ENCODE measurements around the gene NKG7. TPM values are rescaled to one million over a fixed set of nuclear protein-coding genes. Genes with fewer than 3 reads are reported as not detected.

Gene NKG7
- total RNA-seq, 4 donors from 2014 or later = 0.58 to 2.0 (median 0.67) TPM; not detected in 1

DNA sequence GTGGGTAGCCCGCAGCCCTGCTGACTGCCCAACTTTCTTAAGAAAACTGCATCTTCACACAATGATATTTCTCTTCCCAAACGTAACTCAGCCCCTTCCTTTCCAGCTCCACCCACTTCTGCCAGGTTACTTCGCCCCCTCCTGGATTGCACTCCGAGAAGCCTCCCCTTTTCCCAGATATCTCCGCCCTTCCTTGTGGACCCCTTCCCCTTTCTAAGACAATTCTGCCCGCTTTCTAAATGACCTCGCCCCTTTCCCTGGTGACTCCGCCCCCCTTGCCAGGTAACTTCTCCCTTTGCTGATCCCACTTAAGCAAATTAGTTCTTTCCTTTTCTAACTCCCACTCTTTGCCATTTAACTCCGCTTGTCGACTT lies 33.2 kb downstream of the NKG7 start:
- no peak for TF ChIP-seq POLR2A (IDR thresholded peaks at IDR 0.05)
- TF ChIP-seq EP300 (IDR thresholded peaks at IDR 0.05) = no peak
- no peak for TF ChIP-seq POLR2AphosphoS5 (IDR thresholded peaks at IDR 0.05)
- TF ChIP-seq CTCF (IDR thresholded peaks at IDR 0.05) = no peak
- peaks cover 0 to 35% (median 7%) of the 10 kb centered on the region in 3 donors for H3K4me1 ChIP-seq
- H3K9me3 ChIP-seq = no peaks in the 10 kb centered on the region
- whole genome bisulfite sequencing, 2 donors (ENCODE audit: low coverage in 1 of 2) = 1 to 2% methylated on average over 10 of the region's 10 CpGs
- peak overlapping the region; percentile 60 to 95 (median 87) for H3K27ac ChIP-seq
- H3K4me3 ChIP-seq = peak overlapping the region; percentile 52 to 72
- H3K36me3 ChIP-seq = peaks cover 0 to 4% of the 10 kb centered on the region in 2 donors
- ATAC-seq = no peak
- no peaks in the 10 kb centered on the region for H3K27me3 ChIP-seq

DNA sequence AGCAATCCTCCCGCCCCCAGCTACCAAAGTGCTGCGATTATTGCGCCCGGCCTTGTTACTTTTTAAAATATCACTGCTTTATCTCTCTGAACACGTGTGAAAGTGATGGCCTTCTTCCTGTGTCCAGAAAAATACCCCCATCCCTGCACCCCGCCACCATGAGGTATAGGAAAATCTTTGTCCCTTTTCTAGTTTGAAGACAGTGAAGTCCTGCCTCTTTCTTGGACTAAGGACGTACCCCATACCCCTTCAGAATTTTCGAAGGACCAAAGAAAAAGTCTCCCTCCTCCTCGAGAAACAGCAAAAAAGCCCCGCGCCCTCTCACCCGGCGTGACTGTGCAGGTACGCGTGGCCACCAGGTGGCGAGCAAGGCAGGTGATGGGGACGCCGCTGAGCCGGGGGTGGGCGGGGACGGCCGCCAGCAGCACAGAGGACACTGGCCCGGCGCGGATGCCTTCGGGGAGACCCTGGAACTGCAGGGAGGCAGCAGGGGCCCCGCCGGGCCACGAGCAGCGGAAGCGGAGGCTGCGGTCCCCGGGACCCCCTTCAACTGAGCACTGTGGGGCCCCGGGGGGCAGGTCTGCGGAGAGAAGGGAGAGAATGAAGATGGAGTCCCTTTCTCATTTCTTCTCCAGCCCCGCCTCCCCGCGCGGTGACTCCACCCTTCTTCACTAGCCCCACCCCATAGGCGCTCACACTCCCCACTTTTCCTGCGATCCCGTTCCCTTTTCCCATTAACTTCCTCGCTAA lies 33.7 kb downstream of the NKG7 start:
- 4 to 5% methylated on average over 7 to 21 of the region's 43 CpGs for WGBS, 2 donors (ENCODE audit: low coverage in 1 of 2)
- H3K27me3 ChIP-seq = no peaks in the 10 kb centered on the region
- H3K4me3 ChIP-seq = peak overlapping the region; percentile 52 to 72
- ATAC-seq = peak; percentile 75
- peaks cover 0 to 5% of the 10 kb centered on the region in 2 donors for H3K36me3 ChIP-seq
- TF ChIP-seq EP300 (IDR thresholded peaks at IDR 0.05) (no peak), CTCF (IDR thresholded peaks at IDR 0.05) (peak in 3 of 4 experiments; percentile 77 to 98 (median 84))
- peaks cover 0 to 35% (median 7%) of the 10 kb centered on the region in 3 donors for H3K4me1 ChIP-seq
- H3K27ac ChIP-seq = peak overlapping the region; percentile 60 to 95 (median 87)
- no peaks in the 10 kb centered on the region for H3K9me3 ChIP-seq

- ATAC-seq = no peak
- Histone ChIP-seq H3K4me3 (no peak overlapping the region), H3K9me3 (no peaks in the 10 kb centered on the region), H3K27ac (peak overlapping the region in 2 of 4 donors; percentile 86 to 88), H3K36me3 (peaks cover 0 to 11% of the 10 kb centered on the region in 2 donors), H3K27me3 (no peaks in the 10 kb centered on the region), H3K4me1 (peaks cover 0 to 35% (median 7%) of the 10 kb centered on the region in 3 donors)
- 88 to 90% methylated on average over 1 to 4 of the region's 19 CpGs for WGBS, 2 donors (ENCODE audit: low coverage in 1 of 2)
- TF ChIP-seq POLR2A (IDR thresholded peaks at IDR 0.05) = no peak
- no peak for TF ChIP-seq EP300 (IDR thresholded peaks at IDR 0.05)
- no peak for TF ChIP-seq POLR2AphosphoS5 (IDR thresholded peaks at IDR 0.05)
- TF ChIP-seq CTCF (IDR thresholded peaks at IDR 0.05) = no peak
Observed at GRCh38 chr19:51337861-51338562, 34.4 kb downstream of the NKG7 start.

DNA sequence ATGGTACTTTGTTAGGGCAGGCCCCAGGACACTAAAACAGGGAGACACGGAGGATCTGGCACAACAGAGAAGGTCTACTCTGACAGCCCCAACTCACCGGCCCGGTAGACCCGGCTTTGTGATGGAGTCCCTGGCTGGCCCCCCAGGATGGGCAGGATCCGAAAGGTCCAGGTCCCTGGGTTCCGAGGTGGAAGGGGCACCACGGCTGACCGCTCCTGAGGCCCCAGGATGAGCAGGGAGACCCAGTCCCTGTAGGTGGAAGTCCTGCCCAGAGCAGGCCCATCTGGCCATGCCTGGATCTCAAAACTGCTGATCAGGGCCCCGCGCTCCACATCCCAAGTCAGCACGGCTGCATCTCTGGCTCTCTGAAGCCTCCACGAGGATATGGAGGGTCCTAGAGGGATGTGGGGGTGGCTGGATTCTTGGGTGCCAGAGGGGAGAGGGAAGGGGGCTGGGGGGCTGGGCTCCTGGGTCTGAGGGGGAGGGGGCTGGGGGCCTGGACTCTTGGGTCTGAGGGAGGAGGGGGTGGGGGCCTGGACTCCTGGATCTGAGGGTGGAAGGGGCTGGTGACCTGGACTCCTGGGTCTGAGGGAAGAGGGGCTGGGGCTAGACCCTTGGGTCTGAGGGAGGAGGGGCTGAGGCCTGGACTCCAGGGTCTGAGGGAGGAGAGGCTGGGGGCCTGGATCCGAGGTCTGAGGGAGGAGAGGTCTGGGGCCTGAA lies 35.2 kb downstream of the NKG7 start:
- TF ChIP-seq POLR2AphosphoS5 (IDR thresholded peaks at IDR 0.05) (no peak), EP300 (IDR thresholded peaks at IDR 0.05) (no peak), POLR2A (IDR thresholded peaks at IDR 0.05) (no peak), CTCF (IDR thresholded peaks at IDR 0.05) (no peak)
- Histone ChIP-seq H3K36me3 (peaks cover 0 to 18% of the 10 kb centered on the region in 2 donors), H3K9me3 (no peaks in the 10 kb centered on the region), H3K4me1 (peaks cover 0 to 35% (median 7%) of the 10 kb centered on the region in 3 donors), H3K4me3 (no peak overlapping the region), H3K27ac (no peak overlapping the region), H3K27me3 (peaks cover 1% of the 10 kb centered on the region)
- no CpG with 5 or more reads among the region's 13 CpGs for WGBS, 2 donors (ENCODE audit: low coverage in 1 of 2)
- ATAC-seq = no peak

Data from gastroesophageal sphincter (tissue), 4 donors.